ENCODE results near the gene RNF168. TPM values are rescaled to one million over a fixed set of nuclear protein-coding genes. Genes with fewer than 3 reads are reported as not detected.
"Not testable (repeated sequence)": the region's sequence is repeated elsewhere in the genome, so short reads cannot be mapped to it uniquely, and the experiment has no call there.

The RNF168 gene
- total RNA-seq, 1 donor from 2014 or later = 31.6 TPM

DNA sequence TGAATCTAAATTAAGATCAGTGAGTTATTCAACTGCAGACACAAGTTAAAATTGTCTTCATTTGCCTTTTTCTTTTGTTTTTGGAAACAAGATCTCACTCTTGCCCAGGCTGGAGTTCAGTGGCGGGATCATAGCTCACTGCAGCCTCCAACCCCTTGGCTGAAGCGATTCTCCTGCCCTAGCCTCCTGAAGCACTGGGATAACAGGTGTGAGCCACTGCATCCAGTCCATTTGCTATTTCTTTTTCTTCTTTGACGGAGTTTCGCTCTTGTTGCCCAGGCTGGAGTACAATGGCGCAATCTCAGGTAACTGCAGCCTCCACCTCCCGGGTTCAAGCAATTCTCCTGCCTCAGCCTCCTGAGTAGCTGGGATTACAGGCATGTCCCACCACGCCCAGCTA lies 10.3 kb downstream of the RNF168 start:
- no peak for ATAC-seq
- intact Hi-C loops (cut with DNase I) = no loop called here
- no peak for DNase-seq (ENCODE audit: low spot score)

DNA sequence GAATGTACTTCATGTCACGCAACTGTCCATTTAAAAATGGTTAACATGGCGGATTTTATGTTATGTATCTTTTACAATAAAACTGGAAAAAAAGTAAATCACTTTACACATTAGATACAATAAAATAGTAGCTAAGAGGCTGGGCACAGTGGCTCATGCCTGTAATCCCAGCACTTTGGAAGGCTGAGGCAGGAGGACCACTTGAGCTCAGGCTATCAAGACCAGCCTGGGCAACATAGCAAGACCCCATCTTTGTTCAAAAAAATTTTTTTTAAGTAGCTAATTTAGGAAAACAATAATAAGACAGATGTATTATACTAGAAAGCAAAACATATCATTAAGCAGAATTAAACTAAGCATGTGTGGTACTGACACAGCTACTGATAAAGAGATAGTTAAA lies 11.5 kb downstream of the RNF168 start:
- ATAC-seq (no peak), DNase-seq (ENCODE audit: low spot score) (no peak)
- intact Hi-C loops (cut with DNase I) = no loop called here

GRCh38 chr3:196489747-196490146 lies 13.8 kb downstream of the RNF168 start:
- ATAC-seq = no peak
- intact Hi-C loops (cut with DNase I) = no loop called here
- no peak for DNase-seq (ENCODE audit: low spot score)

- DNase-seq (ENCODE audit: low spot score) (no peak), ATAC-seq (no peak)
- intact Hi-C loops (cut with DNase I) = no loop called here
Observed at GRCh38 chr3:196486263-196486662, 17.3 kb downstream of the RNF168 start.

- ATAC-seq (no peak), DNase-seq (ENCODE audit: low spot score) (no peak)
- intact Hi-C loops (cut with DNase I) = no loop called here
Observed at GRCh38 chr3:196477678-196478077, 25.9 kb downstream of the RNF168 start.

DNA sequence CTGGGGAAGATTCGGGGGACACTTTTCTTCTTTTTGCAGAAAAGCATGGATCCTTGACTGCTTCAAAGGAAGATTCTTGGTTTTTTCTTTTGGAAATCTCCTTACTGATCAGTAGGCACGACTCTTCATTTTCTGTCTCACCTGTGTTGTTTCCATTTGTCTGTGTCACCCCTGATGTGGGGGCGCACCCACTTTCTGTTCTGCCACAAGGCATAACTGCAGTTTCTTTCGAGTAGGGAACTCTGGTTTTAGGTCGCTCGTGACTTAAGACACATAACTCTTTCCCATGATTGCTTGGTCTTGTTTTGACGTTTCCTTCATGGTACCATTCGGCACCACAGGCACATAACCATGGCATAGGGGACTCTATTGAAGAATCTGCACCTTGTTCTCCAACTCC lies 31.3 kb downstream of the RNF168 start:
- intact Hi-C loops (cut with DNase I) = no loop called here
- ATAC-seq (no peak), DNase-seq (ENCODE audit: low spot score) (no peak)

DNA sequence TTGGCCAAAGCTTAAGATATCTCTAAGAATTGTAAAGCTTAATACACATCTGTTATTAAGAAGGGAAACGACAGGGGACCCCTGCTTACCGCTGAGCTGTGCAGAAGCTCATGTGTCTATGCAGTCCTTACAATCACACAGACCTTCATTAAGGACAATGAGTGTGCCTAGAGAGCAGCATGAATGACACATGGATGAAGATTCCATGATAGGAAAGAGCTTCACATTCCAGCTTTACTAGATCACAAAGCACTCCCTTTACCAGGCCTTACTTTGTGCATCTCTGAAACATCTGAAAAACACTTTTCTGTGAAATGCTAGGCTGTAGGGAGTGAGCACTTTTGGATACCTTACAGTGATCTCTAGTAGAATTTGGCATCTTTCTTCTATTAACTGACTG lies 32.0 kb downstream of the RNF168 start:
- intact Hi-C loops (cut with DNase I) = no loop called here
- ATAC-seq (no peak), DNase-seq (ENCODE audit: low spot score) (no peak)

- intact Hi-C loops (cut with DNase I); DNase-seq (ENCODE audit: low spot score); ATAC-seq: not testable (repeated sequence)
Observed at GRCh38 chr3:196470182-196470581, 33.4 kb downstream of the RNF168 start.

GRCh38 chr3:196463804-196464203 lies 39.8 kb downstream of the RNF168 start:
- intact Hi-C loops (cut with DNase I) = no loop called here
- DNase-seq (ENCODE audit: low spot score) = no peak
- ATAC-seq = no peak

GRCh38 chr3:196463478-196463756 lies 40.2 kb downstream of the RNF168 start:
- intact Hi-C loops (cut with DNase I) = no loop called here
- ATAC-seq (no peak), DNase-seq (ENCODE audit: low spot score) (no peak)

GRCh38 chr3:196462680-196463477 lies 40.7 kb downstream of the RNF168 start:
- intact Hi-C loops (cut with DNase I); DNase-seq (ENCODE audit: low spot score); ATAC-seq: not testable (repeated sequence)

GRCh38 chr3:196458063-196458462 lies 45.5 kb downstream of the RNF168 start:
- DNase-seq (ENCODE audit: low spot score) = no peak
- ATAC-seq = peak; percentile 67
- intact Hi-C loops (cut with DNase I) = no loop called here

- DNase-seq (ENCODE audit: low spot score); intact Hi-C loops (cut with DNase I): not testable (repeated sequence)
- peak; percentile 77 for ATAC-seq
Observed at GRCh38 chr3:196457470-196457869, 46.1 kb downstream of the RNF168 start.

GRCh38 chr3:196454935-196455334 lies 48.6 kb downstream of the RNF168 start:
- ATAC-seq (no peak), DNase-seq (ENCODE audit: low spot score) (no peak)
- intact Hi-C loops (cut with DNase I) = no loop called here

- ATAC-seq; DNase-seq (ENCODE audit: low spot score); intact Hi-C loops (cut with DNase I): not testable (repeated sequence)
Observed at GRCh38 chr3:196445391-196445790, 58.2 kb downstream of the RNF168 start.

DNA sequence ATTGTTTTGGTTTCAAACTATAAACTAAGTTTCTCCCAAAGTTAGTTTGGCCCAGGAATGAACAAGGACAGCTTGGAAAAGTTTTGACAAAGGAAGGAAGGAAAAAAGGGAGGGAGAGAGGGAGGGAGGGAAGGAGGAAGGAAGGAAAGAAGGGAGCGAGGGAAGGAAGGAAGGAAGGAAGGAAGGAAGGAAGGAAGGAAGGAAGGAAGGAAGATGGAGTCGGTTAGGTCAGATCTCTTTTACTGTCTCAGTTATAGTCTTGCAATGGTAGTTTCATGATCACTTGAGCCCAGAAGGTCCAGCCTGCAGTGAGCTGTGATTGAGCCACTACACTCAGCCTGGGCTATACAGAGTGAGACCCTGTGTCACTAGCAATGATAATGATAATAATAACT lies 59.1 kb downstream of the RNF168 start:
- no peak for DNase-seq (ENCODE audit: low spot score)
- no peak for ATAC-seq

GRCh38 chr3:196440696-196441095 lies 62.9 kb downstream of the RNF168 start:
- intact Hi-C loops (cut with DNase I) = no loop called here
- DNase-seq (ENCODE audit: low spot score) (peak; percentile 2), ATAC-seq (no peak)

More for the DNA sequence above, 59.1 kb downstream of the RNF168 start:
- intact Hi-C loops (cut with DNase I) = no loop called here

- DNase-seq (ENCODE audit: low spot score) (peak; percentile 39), ATAC-seq (peak; percentile 53)
- intact Hi-C loops (cut with DNase I) = no loop called here
Observed at GRCh38 chr3:196440041-196440537, 63.5 kb downstream of the RNF168 start.

GRCh38 chr3:196432137-196432879 lies 71.3 kb downstream of the RNF168 start, which contains the start of gene UBXN7:
UBXN7 (minus strand) TSS chr3:196432427; CDS start chr3:196432399, 28 bp downstream.
- DNase-seq (ENCODE audit: low spot score) (peak; percentile 98), ATAC-seq (peak; percentile 99)
- intact Hi-C loops (cut with DNase I) = no loop called here
